HG03432 (cell line): ENCODE measurements around the gene MTSS2.

Experiments
- ATAC-seq: cut with Tn5 transposase; IDR thresholded peaks from one replicate; pipeline ENCODE4 v1.9.1; 2021; ENCODE audit warnings: mild to moderate bottlenecking, moderate library complexity; ENCODE audit not compliant: unreplicated experiment

Gene MTSS2

GRCh38 chr16:70701036-70701435 is 15.2 kb upstream of the MTSS2 start:
- no peak for ATAC-seq

DNA sequence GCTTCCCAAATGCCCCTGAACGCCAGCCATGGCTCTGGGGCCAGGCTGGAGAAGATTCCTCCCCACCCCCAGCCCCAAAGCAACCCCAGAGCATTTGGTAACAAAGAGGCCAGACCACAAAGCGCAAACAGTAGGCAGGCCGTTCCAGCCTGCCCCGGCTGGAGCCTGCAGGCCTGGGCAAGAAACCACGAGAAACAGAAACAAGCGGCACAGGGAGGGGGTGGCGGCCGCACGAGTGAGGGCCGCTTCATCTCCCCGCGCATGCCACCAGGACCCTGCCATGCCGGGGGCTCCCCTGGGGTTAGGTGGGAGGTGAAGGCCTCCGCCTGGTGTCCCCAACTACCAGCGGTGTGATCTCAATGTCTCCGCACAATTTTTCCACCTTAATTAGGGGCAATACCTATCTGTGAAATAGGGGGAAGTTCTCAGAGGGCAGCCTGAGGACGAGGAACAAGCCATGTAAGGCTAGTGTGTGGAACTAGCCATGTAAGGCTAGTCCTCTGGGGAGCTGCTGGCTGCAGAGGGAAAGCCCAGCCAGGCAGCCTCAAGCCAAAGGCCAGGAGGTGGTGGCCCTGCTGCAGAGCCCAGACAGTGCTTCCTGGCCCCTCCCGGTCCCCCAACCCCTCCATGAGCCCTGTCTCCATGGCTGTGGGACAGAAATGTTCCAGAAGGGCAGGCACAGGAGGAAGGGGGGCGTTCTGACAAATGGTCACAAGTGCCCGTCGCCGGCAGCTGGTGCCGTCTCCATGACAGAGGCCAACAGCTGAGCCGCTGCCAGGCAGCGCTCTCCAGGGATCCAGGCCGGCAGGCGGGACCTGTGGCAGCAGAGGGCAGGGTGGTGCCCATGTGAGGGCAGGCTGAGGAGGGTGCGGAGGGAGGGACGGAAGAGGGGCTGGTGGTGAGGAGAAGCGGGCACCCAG is 14.5 kb upstream of the MTSS2 start:
- ATAC-seq: no peak

DNA sequence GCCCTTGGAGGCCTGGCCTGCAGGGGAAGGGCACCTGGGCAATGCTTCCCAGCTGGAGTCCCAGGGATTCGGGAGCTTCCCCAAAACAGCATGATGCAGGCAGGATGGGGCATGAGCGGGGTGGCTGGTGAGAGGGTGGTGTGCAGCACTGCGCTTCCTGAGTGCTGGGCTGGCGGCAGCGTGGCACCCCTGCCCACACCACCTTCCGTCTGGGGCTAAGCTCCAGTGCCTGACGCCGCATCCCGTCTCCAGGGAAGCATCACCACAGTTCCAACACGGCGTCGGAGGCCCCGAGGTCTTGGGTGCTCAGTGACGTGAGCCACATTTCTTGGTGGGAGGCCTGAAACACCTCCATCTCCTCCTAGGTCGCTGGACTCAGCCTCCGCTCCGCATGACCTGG is 13.8 kb upstream of the MTSS2 start:
- ATAC-seq: no peak

GRCh38 chr16:70698901-70699300 is 13.0 kb upstream of the MTSS2 start:
- ATAC-seq: no peak

- ATAC-seq: no peak
Measured at GRCh38 chr16:70697594-70698170, 11.8 kb upstream of the MTSS2 start.

- ATAC-seq: no peak
Measured at GRCh38 chr16:70696952-70697593, 11.2 kb upstream of the MTSS2 start.

DNA sequence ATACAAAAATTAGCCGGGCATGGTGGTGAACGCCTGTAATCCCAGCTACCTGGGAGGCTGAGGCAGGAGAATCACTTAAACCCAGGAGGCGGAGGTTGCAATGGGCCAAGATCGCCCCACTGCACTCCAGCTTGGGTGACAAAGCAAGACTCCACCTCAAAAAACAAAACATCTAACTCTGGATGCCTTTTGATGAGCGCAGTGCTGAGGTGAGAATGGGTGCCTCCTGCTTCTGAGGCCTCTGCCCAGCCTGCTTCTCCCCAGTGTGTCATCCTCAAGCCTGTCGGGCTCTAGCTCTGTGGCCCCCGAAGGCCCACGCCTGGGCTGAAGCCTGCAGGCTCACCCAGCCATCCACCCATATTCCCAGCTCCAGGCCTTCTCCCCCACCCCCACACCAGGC is 10.5 kb upstream of the MTSS2 start:
- no peak for ATAC-seq

DNA sequence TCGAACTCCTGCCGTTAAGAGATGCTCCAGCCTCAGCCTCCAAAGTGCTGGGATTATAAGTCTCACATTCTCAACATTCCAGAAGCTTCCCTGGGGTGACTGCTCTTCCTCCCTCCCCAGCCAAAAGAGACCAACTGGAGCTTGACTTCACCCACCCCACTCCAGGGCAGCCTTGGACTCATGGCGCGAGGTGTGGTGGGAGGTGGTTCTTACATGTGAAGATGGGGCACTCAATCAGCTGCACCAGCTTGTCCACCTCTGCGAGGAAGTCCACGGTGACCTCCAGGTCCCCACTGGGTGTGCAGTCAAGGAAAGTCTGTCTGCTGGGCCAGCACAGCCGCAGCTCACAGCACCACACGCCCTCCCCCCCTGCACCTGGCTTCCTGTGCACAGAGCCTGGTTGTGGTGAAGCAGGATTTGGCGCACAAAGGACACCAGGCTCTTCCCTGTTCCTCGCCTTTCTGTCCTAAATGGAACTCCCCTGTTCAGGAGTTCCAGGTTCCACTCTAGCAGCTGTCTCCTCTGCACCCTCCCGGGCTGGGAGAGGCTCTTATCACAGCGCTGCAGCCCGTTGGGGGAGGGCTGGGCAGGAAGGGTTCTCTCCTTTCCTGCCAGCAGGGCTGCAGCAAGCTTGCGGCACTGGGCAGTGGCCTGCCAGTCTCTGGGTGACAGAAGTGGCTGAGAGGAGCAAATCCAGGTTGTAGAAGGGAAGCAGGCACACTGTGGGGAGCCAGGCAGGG is 9.6 kb upstream of the MTSS2 start:
- no peak for ATAC-seq

DNA sequence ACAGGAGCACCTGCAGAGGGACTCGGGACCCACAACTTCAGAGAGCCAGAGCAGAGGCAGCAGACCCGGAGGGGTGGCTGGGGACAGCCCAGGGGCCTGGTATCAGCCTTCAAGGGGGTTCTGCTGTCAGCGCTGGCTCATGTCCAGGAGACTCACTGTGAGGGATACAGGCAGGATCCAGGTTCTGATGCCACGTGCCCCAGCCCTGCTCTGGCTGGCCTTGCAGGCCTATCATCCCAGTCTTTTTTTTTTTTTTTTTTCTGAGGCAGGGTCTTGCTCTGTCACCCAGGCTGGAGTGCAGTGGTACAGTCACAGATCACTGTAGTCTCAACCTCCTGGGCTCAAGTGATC is 9.0 kb upstream of the MTSS2 start:
- ATAC-seq: no peak

- ATAC-seq: no peak
Measured at GRCh38 chr16:70694088-70694867, 8.4 kb upstream of the MTSS2 start.

DNA sequence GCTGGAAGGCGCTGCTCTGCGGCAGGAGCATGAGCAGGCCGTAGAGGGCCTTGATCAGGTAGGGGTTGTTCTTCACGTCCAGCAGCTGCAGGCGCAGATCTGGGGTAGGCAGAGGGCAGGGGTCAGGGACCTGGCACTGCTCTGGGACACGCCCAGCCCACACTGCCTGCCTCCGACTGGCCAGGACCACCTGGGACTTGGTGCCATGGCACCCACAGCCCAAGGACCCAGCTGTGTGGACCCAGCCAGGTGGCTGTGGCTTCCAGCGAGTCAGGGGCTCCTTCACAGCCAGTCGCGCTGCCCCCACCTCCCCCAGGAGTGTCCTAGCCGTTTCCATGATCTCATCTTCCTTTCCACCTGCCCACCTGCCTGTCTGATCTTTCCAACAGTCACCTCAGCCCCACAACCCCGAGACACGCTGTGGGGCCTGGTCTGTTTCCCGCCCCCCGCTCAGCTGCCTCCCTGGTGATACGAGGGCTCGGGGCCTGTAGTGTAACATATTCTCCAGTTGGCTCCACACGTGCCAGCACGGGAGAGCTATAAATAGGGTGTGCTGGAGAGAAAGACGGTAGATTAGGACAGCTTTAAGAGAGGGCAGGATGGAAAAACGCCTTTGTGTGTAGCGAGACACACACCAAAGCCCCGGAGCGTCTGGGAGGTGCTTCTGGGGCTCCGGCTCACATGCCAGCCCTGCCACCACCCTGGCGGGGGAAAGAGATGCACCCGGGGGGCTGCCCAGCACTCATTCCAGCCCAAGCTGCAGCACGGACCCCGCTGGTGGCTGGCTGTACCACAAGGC is 7.2 kb upstream of the MTSS2 start:
- ATAC-seq: no peak

DNA sequence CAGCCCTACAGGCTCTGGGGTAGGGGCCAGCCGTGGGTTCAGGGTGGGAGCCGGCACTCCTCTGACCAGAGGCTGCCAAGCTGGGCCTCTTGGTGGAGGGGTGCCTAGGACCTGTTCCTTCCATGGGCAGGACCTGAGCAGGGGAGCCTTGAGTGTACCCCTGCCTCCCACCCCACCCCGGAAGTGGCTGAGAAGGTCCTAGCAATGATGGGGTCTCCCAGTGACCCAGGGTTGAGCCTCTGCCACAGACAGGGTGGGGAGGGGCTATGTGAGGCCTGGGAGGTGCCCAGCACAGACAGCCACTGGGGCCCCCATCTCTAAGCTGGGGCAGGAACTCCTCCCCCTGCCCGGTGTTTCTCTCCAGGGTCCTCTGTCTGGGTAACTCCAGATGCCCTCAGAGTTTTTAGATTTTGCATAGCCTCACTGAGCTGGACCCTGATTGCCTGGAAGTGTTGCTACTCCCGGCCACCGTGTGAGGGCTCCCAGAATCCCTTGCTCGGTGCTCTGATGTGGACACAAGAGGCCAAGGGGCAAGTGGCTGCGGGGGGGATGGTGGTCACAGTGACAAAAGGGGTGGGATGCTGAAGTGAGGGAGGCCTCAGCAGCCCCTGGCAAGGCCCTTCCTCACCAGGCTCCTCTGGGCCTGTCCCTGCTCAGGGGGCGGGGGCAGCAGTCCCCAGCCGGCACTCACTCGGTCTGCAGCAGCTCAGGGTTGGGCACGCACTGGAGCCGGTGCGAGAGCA is 6.4 kb upstream of the MTSS2 start:
- ATAC-seq: no peak

DNA sequence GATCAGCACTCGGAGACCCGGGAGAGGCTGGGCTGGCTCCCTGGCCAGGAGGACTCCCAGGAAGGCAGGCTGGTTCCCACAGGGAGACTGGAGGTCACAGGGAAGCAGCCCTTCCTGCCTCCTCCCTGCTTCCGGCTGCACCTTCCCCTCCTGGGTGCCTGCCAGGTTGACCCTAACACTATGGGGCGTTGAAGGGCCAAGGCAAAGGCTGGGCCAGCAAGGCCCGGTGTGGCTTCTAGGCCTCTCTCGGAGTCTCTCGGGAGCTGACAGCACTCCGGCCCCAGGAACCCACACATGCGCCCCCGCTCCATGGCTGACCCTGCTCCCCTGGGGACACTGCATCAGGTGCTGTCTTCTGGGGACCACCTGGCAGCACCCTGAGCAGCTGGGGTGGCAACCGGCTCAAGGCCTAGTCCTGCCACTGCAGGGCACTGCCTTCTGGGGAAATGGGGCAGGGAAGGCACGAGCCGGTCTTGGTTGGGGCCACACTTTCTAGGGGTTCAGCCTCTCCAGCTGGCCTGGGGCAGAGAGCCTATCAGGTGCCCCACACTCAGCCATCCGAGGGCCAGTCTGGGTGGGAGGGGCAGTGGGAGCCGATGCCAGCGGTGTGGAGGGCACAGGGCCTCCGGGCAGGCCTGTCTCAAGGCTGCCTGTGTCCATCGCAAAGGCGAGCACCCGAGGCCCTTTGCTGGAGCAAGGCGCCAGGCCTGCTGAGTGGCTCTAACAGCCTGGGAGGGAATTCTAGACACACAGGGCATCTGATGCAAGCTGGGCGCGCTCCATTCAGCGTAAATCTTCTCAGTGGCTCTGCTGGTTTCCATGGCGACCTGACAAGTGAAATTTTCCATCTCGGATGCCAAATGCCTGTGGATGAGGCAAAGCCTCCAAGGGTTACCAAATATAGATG is 5.6 kb upstream of the MTSS2 start:
- no peak for ATAC-seq

DNA sequence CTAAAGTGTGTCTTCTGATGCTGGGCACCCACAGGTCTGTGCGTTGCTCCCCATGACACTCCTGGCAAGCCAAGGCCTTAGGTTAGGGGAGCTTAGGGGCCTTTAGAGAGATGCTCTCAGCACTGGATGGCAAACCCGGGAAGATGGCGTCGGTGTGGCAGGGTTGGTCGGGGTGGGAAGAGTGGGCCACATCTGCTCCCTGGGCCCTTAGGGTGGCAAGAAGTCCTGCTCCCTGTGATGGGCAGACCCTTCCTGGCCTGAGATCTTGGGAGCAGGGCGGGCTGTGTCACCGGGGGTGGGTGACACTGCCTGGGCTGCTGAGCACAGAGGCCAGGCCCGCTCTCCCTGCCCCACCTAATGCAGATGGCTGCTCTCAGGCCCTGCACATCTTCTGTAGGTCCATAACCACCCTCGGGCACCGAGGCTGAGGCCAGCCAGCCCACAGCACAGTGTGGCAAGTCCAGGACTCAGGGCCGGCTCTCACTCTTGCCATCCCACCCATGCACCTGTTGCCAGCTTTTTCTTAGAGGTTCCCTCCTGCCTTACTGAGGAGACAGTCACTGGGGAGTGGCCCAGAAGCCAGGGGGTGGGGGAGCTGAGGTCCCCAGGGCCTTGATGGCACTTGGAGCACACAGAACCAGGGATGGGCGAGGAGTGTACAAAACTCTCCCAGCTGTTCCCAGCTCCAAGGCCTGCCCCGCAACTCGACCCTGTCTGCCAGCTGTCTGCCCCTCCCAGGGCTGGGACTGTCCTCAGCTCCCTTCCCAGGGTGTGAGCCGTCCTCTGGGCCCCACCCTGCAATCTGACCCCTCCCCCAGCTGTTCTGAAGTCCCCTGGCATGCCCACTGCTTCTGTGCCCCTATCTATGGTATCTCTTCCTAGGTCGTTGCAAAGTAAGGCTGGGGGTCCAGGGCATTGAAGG is 4.4 kb upstream of the MTSS2 start:
- no peak for ATAC-seq

DNA sequence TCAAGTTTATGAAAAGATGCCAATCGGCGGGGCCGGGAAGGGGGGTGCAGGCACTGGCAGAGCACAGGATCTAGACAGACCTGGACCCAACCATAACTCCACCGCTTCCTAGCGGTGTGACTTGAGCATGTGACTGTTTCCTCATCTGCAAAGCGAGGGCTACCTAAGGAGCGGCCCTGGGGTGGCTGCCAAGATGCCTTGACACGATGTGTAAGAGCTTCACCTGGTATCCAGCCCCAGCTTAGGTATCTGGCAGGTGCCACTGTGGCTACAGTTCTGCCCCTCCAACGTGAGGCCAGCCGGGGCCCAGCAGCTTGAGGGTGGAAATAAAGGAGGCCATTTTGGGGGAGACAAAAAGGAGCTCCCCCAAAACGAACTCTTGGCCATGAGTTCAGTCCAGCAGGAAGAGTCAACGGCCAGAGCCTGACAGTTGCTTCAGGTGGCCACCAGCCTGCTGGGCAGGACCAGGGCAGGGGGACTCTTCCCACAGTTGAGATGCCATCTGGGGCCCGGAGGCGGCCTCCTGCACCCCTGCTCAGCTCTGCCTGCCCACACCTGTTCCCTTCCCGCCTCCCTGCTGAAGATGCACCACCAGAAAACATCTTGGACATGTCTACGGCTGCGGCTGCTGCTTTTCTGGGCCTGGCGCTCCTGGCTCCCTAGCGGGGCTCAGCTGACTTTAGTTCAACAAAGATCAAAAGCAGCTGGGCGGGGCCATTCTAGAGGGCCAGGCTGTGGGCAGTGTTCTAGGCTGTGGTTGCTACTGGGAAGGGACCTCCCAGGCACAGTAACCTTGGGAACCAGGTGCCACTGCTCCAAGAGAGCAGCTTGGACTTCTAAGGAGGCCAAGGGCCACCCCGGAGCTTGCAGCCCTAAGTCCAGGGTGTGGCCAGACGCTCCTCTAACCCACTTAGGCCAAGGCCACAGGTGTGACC is 3.4 kb upstream of the MTSS2 start:
- no peak for ATAC-seq

GRCh38 chr16:70688246-70688742 is 2.4 kb upstream of the MTSS2 start:
- no peak for ATAC-seq
